Endothelial cell of umbilical vein (primary cell): ENCODE measurements around the gene CNNM3. TPM values are rescaled to one million over a fixed set of nuclear protein-coding genes. Genes with fewer than 3 reads are reported as not detected.

ENCODE experiments used
- BruUV-seq: library from RNA; stranded (reverse); fragments of 400-500 nt; replicated peaks from 2 replicates; lab custom pipeline; 2021; lab: Mats Ljungman, UMichigan
- CTCF ChIA-PET: fragments of 300-600, 350-600 bp; sonication (Branson Sonifier 250); formaldehyde crosslinking; loops from one replicate; lab custom pipeline; 2021; ENCODE audit warnings: antibody characterized with exemption, inconsistent platforms; lab: Charles Lee
- POLR2A ChIA-PET: fragments of 300-600, 350-600 bp; sonication (Branson Sonifier 250); formaldehyde crosslinking; loops from one replicate; lab custom pipeline; 2021; ENCODE audit warnings: antibody characterized with exemption, inconsistent platforms; lab: Charles Lee
- DNase-seq: peaks from one replicate; pipeline ENCODE4 v3.0.0-alpha.2; 2011; ENCODE audit warnings: low read depth, low spot score
- FAIRE-seq: peaks from 2 replicates; lab custom pipeline; 2011; peaks lifted over from hg19 to GRCh38; lab: Jason Lieb, UNC
- H2AFZ ChIP-seq: 2 replicates; pipeline ENCODE4 v1.6.0; 2012; ENCODE audit warnings: low read depth, low read length, control low read depth, inconsistent platforms
- H3K27ac ChIP-seq: 2 replicates; pipeline ENCODE4 v1.5.1; 2011; ENCODE audit warnings: low read depth, mild to moderate bottlenecking, control low read depth, low read length, moderate library complexity; ENCODE audit not compliant: insufficient read depth
- H3K27me3 ChIP-seq, 2 experiments: 2 replicates each; pipeline versions ENCODE4 v1.6.0 to v1.6.1; 2011; ENCODE audit warnings: low read length in 2 of 2, mixed read lengths in 1 of 2; ENCODE audit not compliant: control insufficient read depth in 2 of 2, insufficient read depth in 2 of 2
- H3K36me3 ChIP-seq, 2 experiments: 2 replicates in 1 of 2; 3 replicates in 1 of 2; pipeline ENCODE4 v1.5.1; 2011; ENCODE audit warnings: low read length in 2 of 2, mild to moderate bottlenecking in 1 of 2, moderate library complexity in 1 of 2; ENCODE audit not compliant: control insufficient read depth in 2 of 2, insufficient read depth in 2 of 2; ENCODE audit errors: extremely low read depth in 1 of 2
- H3K4me1 ChIP-seq: 3 replicates; pipeline ENCODE4 v1.5.1; 2011; ENCODE audit warnings: mild to moderate bottlenecking, low read length; ENCODE audit not compliant: control insufficient read depth, insufficient read depth; ENCODE audit errors: extremely low read depth
- H3K4me2 ChIP-seq: 2 replicates; pipeline ENCODE4 v1.6.1; 2011; ENCODE audit warnings: low read length, control low read depth, mixed read lengths; ENCODE audit not compliant: insufficient read depth
- H3K4me3 ChIP-seq, 3 experiments: fragments of 200-600 bp in 1 of 3; sonication (generic), shearing (Covaris generic) in 1 of 3; replicated peaks in 1 of 3; 2 replicates each; pipeline ENCODE4 v1.5.1; 2011 to 2016; ENCODE audit warnings: control low read depth in 3 of 3, low read length in 3 of 3, mild to moderate bottlenecking in 2 of 3, inconsistent platforms in 1 of 3, low read depth in 1 of 3, moderate library complexity in 1 of 3; ENCODE audit not compliant: insufficient read depth in 1 of 3
- H3K79me2 ChIP-seq: 2 replicates; pipeline ENCODE4 v1.6.0; 2012; ENCODE audit warnings: low read length, inconsistent platforms; ENCODE audit not compliant: control insufficient read depth, insufficient read depth
- H3K9ac ChIP-seq: replicated peaks from 2 replicates; pipeline ENCODE3; 2011; ENCODE audit warnings: low read length, control low read depth; ENCODE audit not compliant: insufficient read depth; ENCODE audit errors: extremely low read depth
- H3K9me1 ChIP-seq: replicated peaks from 3 replicates; pipeline ENCODE4 v1.6.0; 2011; ENCODE audit warnings: mild to moderate bottlenecking, low read length; ENCODE audit not compliant: control insufficient read depth, insufficient read depth; ENCODE audit errors: extremely low read depth
- H3K9me3 ChIP-seq: replicated peaks from 2 replicates; pipeline ENCODE4 v1.5.1; 2012; ENCODE audit warnings: low read length, inconsistent platforms; ENCODE audit not compliant: control insufficient read depth, insufficient read depth
- H4K20me1 ChIP-seq: replicated peaks from 2 replicates; pipeline ENCODE3; 2011; ENCODE audit warnings: mild to moderate bottlenecking, low read length; ENCODE audit not compliant: control insufficient read depth, insufficient read depth; ENCODE audit errors: extremely low read depth
- CTCF ChIP-seq, 2 donors: IDR thresholded peaks; 1 replicate in 1 of 2; 2 replicates in 1 of 2; pipeline ENCODE4 v1.5.1; 2011; ENCODE audit warnings: low read length in 2 of 2, mild to moderate bottlenecking in 2 of 2, moderate library complexity in 2 of 2, control low read depth in 1 of 2, inconsistent platforms in 1 of 2, low read depth in 1 of 2; ENCODE audit not compliant: insufficient read depth in 1 of 2; ENCODE audit errors: extremely low read depth in 1 of 2
- EZH2 ChIP-seq: IDR thresholded peaks from 2 replicates; pipeline ENCODE4 v1.6.1; 2012; ENCODE audit warnings: borderline replicate concordance, low read depth, mild to moderate bottlenecking, moderate library complexity, low read length, inconsistent platforms; ENCODE audit not compliant: severe bottlenecking
- FOS ChIP-seq: IDR thresholded peaks from 2 replicates; pipeline ENCODE4 v1.6.1; 2011; ENCODE audit warnings: mild to moderate bottlenecking, low read length, moderate library complexity, borderline replicate concordance; ENCODE audit not compliant: insufficient read depth
- MYC ChIP-seq: IDR thresholded peaks from one replicate; pipeline ENCODE4 v1.6.1; 2011; ENCODE audit warnings: mild to moderate bottlenecking, low read depth, low read length
- POLR2A ChIP-seq: IDR thresholded peaks from 2 replicates; pipeline ENCODE4 v1.6.1; 2012; ENCODE audit warnings: low read depth, mild to moderate bottlenecking, control low read depth, low read length
- POLR2AphosphoS5 ChIP-seq: IDR thresholded peaks from 2 replicates; pipeline ENCODE4 v1.6.1; 2012; ENCODE audit warnings: low read depth, mild to moderate bottlenecking, control low read depth, low read length, moderate library complexity; ENCODE audit not compliant: insufficient read depth
- dilution Hi-C: fragments of 300-500 bp; cut with MboI; formaldehyde crosslinking; loops from one replicate; pipeline ENCODE4 v1.15.0; 2019; ENCODE audit warnings: low sequenced_read_pairs; ENCODE audit not compliant: extremely low pct_ligation_motif_present
- intact Hi-C: fragments of 100-400 bp; cut with micrococcal nuclease; formaldehyde crosslinking; loops from one replicate; pipeline ENCODE4 v1.10.0; 2022
- polyA plus RNA-seq, 4 experiments: library from polyadenylated mRNA; depleted of rRNA in 3 of 4; stranded (reverse) in 3 of 4; unstranded in 1 of 4; fragments of >200 nt; gene quantifications; 2 replicates each; pipeline versions ENCODE4 v1.2.1 to v1.2.3, GENCODE V29; 2011 to 2012; ENCODE audit warnings: missing spikeins in 1 of 4
- total RNA-seq: library from RNA; stranded (reverse); gene quantifications from 2 replicates; pipeline ENCODE4 v1.2.3, GENCODE V29; 2021
- TF ChIP-seq, protein P1 (sequence below): IDR thresholded peaks from 2 replicates; pipeline ENCODE4 v1.6.1; 2011; ENCODE audit not compliant: insufficient read depth, insufficient read length

Gene CNNM3
- total and polyA plus RNA-seq, 2 donors (not counting 3 experiments of a cell fraction or from before 2014, with no cell fraction given): 13.0 to 14.9 TPM

- Histone ChIP-seq H3K4me2 (no peak overlapping the region), H3K9me1 (no peaks in the 10 kb centered on the region), H3K27ac (no peak overlapping the region), H3K4me3 (no peak overlapping the region), H3K27me3 (no peaks in the 10 kb centered on the region), H3K79me2 (no peaks in the 10 kb centered on the region), H4K20me1 (no peaks in the 10 kb centered on the region), H2AFZ (no peak overlapping the region), H3K36me3 (peaks cover 0 to 10% of the 10 kb centered on the region in 2 experiments), H3K4me1 (no peaks in the 10 kb centered on the region), H3K9ac (no peak overlapping the region), H3K9me3 (no peaks in the 10 kb centered on the region)
- no TSS peak for BruUV-seq
- no peak for TF ChIP-seq CTCF (IDR thresholded peaks at IDR 0.05; ENCODE audit: extremely low read depth in 1 of 2, insufficient read depth in 1 of 2, low read depth in 1 of 2, low read length in 2 of 2)
- TF ChIP-seq FOS: no peak
- TF ChIP-seq POLR2AphosphoS5: no peak
- TF ChIP-seq POLR2A: no peak
- TF ChIP-seq, protein P1, sequence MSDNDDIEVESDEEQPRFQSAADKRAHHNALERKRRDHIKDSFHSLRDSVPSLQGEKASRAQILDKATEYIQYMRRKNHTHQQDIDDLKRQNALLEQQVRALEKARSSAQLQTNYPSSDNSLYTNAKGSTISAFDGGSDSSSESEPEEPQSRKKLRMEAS: no peak
- no peak for TF ChIP-seq EZH2
- no peak for TF ChIP-seq MYC
- DNase-seq (no peak), FAIRE-seq (no peak)
- intact Hi-C loops: no loop called here
- ChIA-PET CTCF (interaction anchor here (1.6 kb wide), 1 partner anchor 10 kb away, joined by 6 read pairs; the partner anchor contains the start of gene ANKRD39), POLR2A (no interaction called here)
- dilution Hi-C loops: no loop called here
Measured at GRCh38 chr2:96848264-96848663, 32.2 kb downstream of the CNNM3 start.
